SK-N-MC (cell line): Measurements from ENCODE around the gene WFDC12.

Experiments
- DNase-seq: peaks from one replicate; pipeline ENCODE4 v3.0.0-alpha.2; 2011; ENCODE audit warnings: low read depth, low spot score
- H3K27ac ChIP-seq: fragments of 200-600 bp; sonication (generic); 2 replicates; pipeline ENCODE4 v1.5.1; 2016; ENCODE audit warnings: mixed run types
- H3K36me3 ChIP-seq: fragments of 200-600 bp; sonication (generic); 2 replicates; pipeline ENCODE4 v1.6.1; 2017; ENCODE audit warnings: antibody characterized with exemption, low read length, mixed read lengths; ENCODE audit not compliant: insufficient read depth
- H3K4me3 ChIP-seq: fragments of 200-600 bp; sonication (generic); 2 replicates; pipeline ENCODE4 v1.5.1; 2016
- H3K9ac ChIP-seq: fragments of 200-600 bp; sonication (generic); 2 replicates; pipeline ENCODE4 v1.8.0; 2017; ENCODE audit warnings: mixed run types, mixed read lengths; ENCODE audit not compliant: insufficient read length
- H3K9me3 ChIP-seq: fragments of 200-600 bp; sonication (generic); 2 replicates; pipeline ENCODE4 v1.6.1; 2017; ENCODE audit warnings: low read depth, mild to moderate bottlenecking, antibody characterized with exemption, low read length, moderate library complexity, mixed read lengths
- EZH2 ChIP-seq: fragments of 200-600 bp; sonication (generic); IDR thresholded peaks from one replicate; pipeline ENCODE4 v1.6.1; 2017; ENCODE audit warnings: antibody characterized with exemption
- FOXP2 ChIP-seq: optimal IDR thresholded peaks from 2 replicates; pipeline ENCODE3; 2011; ENCODE audit warnings: mild to moderate bottlenecking, moderate library complexity; ENCODE audit not compliant: insufficient read depth; ENCODE audit errors: extremely low read length, control extremely low read depth
- POLR2AphosphoS5 ChIP-seq: IDR thresholded peaks from 2 replicates; pipeline ENCODE4 v1.6.1; 2012; ENCODE audit warnings: mild to moderate bottlenecking, low read depth, low read length, borderline replicate concordance

Gene WFDC12

DNA sequence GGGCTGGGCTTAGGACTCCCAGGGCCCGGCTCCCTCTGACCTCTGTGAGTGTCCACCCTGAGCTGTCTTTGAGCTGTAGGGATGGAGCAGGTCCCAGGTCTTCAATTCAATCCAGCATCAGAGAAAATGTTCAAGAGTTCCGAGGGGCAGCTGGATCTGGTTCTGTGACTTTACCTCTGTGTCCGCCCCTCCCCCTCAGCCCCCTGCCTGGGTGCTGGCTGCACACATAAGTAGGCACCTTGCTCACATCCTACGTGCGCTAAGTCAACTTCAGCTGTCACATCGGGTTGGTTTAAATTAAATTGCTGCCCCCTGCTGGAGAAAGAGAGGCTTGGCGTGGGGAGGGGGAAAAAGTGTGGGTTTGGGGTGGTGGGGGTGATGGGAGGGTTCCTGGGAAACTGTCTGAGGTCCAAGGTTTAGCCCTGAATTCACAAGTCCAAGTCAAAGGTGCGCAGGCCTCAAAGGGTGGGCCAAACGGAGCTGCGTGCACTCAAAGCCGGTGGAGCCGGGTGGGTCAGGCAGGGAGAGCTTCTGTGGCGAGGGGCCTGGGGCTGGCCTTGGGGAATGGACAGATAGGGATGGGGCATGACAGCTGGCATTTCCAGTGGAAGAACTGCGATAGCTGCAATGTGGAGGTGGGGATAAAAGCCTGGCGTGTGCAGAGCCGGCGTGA, 12.3 kb downstream of the WFDC12 start:
- no peak for DNase-seq
- Histone ChIP-seq H3K36me3 (no peaks in the 10 kb centered on the region), H3K9me3 (no peaks in the 10 kb centered on the region), H3K4me3 (no peak overlapping the region), H3K27ac (no peak overlapping the region), H3K9ac (no peak overlapping the region)
- no peak for TF ChIP-seq EZH2
- no peak for TF ChIP-seq FOXP2
- TF ChIP-seq POLR2AphosphoS5: no peak

DNA sequence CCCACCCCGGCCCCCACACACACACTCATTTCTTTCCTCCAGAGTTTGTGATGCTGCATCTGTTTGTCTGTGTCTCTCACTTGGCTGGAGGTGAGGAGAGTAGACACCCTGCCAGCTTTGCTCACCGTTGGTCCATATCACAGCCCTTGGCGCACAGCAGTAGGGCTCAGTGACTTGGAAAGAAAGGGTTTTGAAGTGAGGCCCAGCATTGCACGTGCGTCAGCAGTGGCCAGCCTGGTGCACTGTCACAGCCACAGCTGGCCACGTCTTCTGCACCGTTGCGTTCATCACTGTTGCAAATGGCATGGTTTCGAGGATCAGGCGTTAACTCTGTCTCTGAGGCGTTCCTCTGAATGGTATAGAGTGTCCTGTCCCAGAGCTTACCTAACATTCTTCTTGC, 13.0 kb downstream of the WFDC12 start:
- H3K4me3 ChIP-seq: no peak overlapping the region
- H3K9me3 ChIP-seq: no peaks in the 10 kb centered on the region
- DNase-seq: no peak
- no peak for TF ChIP-seq FOXP2
- no peak for TF ChIP-seq POLR2AphosphoS5
- no peak for TF ChIP-seq EZH2
- H3K36me3 ChIP-seq: no peaks in the 10 kb centered on the region
- H3K9ac ChIP-seq: no peak overlapping the region
- H3K27ac ChIP-seq: no peak overlapping the region

DNA sequence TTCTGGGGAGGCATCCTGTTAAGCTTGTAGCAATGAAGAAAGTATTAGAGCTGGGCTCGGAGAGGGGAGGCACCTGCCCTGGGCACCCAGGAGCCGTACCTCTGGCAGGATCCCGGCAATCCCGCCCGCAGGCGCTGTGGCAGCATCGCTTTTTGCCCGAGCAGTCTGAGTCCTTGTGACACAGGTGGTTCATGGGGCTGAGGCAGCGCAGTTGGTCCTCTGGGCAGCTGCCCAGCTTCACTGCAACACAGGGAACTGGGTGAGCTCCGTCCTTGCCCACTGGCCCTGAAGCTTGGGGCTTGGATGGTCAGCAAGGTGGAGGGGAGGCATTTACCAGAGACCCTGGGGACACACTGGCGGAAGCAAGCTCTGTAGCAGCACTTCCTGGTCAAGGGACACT, 14.0 kb downstream of the WFDC12 start:
- TF ChIP-seq FOXP2 (no peak), EZH2 (no peak), POLR2AphosphoS5 (no peak)
- H3K4me3 ChIP-seq: no peak overlapping the region
- no peak overlapping the region for H3K9ac ChIP-seq
- DNase-seq: no peak
- H3K36me3 ChIP-seq: no peaks in the 10 kb centered on the region
- no peak overlapping the region for H3K27ac ChIP-seq
- no peaks in the 10 kb centered on the region for H3K9me3 ChIP-seq

DNA sequence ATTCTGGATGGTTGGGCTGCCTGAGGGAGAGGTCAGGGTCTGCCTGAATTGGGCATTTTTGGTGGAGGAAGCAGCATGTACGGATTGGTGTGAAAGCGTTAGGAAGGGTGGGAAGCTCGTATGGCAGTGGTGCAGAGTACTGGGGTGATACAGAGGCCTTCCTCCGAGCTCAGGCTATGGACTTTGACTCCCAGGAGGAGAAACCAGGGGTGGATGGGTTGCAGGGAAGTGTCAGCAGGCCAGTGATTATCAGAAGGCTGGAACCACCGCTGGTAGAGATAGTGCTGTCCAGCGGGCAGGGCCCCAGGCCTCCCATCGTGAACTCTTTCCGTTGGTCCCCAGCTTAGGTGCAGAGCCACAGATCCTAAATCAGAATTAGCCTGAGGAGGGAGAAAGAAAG, 14.6 kb downstream of the WFDC12 start:
- H3K9me3 ChIP-seq: no peaks in the 10 kb centered on the region
- no peak for DNase-seq
- H3K9ac ChIP-seq: no peak overlapping the region
- TF ChIP-seq POLR2AphosphoS5: no peak
- TF ChIP-seq FOXP2: no peak
- TF ChIP-seq EZH2: no peak
- H3K4me3 ChIP-seq: no peak overlapping the region
- no peak overlapping the region for H3K27ac ChIP-seq
- H3K36me3 ChIP-seq: no peaks in the 10 kb centered on the region

DNA sequence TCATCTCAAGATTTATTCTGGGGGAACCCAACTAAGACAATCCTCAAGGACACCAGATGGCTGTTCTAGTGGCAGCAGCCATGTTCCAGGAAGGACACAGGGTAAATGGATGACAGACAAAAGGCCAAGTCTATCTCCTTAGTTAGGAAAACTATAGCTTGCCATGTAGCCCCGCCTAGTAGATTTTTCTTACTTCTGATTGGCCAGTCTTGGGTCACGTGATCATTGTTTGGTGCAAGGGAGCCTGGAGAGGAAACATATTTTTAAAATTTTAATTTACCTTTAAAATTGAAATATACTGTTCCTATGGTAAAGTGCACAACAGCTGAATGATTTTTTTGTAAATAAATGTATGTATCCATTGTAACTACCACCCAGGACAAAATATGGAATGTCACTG, 18.9 kb downstream of the WFDC12 start:
- Histone ChIP-seq H3K27ac (no peak overlapping the region), H3K9me3 (no peaks in the 10 kb centered on the region), H3K36me3 (no peaks in the 10 kb centered on the region), H3K9ac (no peak overlapping the region), H3K4me3 (no peak overlapping the region)
- TF ChIP-seq POLR2AphosphoS5 (no peak), EZH2 (no peak), FOXP2 (no peak)
- DNase-seq: no peak

DNA sequence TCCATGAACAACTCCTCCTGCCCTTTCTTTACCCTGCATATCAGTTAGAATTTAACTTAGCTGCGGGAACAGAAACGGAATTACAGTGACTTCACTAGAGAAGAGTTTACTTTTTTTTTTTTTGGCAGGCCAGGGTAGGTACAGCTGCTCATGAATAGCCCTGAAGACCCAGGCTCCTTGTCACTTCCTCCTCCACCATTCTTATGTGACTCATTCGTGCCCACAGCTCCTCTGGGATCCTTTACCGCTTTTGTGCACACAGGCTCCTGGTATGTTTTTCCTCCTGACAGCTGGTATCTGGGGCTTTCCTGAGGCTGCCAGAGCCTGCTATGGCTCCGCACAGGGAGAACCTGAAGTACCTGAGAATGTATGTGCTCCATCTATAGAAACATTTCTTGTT, 19.5 kb downstream of the WFDC12 start:
- no peak for TF ChIP-seq FOXP2
- no peak for TF ChIP-seq EZH2
- TF ChIP-seq POLR2AphosphoS5: no peak
- no peak overlapping the region for H3K27ac ChIP-seq
- no peaks in the 10 kb centered on the region for H3K9me3 ChIP-seq
- no peaks in the 10 kb centered on the region for H3K36me3 ChIP-seq
- no peak overlapping the region for H3K9ac ChIP-seq
- no peak overlapping the region for H3K4me3 ChIP-seq
- no peak for DNase-seq

DNA sequence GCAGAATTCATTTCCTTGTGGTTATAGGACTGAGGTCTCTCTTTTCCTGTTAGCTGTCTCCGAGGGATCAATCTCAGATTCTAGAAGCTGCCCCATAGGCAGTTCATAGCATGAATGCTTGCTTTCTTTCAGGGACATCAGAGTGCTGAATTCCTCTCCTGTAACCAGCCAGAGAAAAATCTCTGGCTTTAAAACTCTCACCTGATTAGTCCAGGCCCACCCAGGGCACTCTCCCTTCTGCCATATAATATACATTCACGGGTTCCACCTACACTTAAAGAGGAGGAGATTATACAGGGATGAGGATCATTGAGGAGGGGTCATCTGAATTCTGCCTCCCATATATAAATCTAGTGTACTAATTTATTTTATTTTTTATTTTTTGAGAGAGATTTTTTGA, 21.2 kb downstream of the WFDC12 start:
- no peak for TF ChIP-seq EZH2
- no peak for TF ChIP-seq FOXP2
- no peak for TF ChIP-seq POLR2AphosphoS5
- Histone ChIP-seq H3K27ac (no peak overlapping the region), H3K36me3 (no peaks in the 10 kb centered on the region), H3K4me3 (no peak overlapping the region), H3K9me3 (no peaks in the 10 kb centered on the region), H3K9ac (no peak overlapping the region)
- DNase-seq: no peak

DNA sequence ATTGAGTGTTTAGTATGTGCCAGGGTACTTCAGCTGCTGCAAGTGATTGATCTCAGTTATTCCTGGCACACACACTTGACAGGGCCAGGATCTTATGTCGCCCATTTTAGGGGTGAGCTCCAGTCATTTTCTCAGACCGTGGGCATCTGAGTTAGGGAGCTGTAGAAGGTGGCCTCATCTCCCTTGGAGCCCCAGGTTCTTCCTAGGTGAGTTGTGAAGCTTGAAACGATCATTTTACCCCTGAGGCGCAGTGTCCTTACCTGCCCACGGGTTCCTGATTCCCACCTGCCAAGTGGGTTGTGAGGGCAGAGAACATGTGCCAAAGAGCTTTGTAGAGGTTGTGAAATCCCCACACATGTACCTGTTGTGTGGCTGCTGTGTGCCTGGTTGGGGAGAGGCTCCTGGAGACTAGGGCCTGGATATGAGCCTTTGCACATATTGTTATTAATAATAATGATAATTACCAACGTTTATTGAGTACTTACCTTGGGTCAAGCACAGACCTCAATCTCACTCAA, 22.9 kb downstream of the WFDC12 start:
- H3K36me3 ChIP-seq: no peaks in the 10 kb centered on the region

More for the DNA sequence above, 22.9 kb downstream of the WFDC12 start:
- TF ChIP-seq FOXP2: no peak
- TF ChIP-seq POLR2AphosphoS5: no peak
- no peak for TF ChIP-seq EZH2
- H3K9ac ChIP-seq: no peak overlapping the region
- H3K9me3 ChIP-seq: no peaks in the 10 kb centered on the region
- H3K4me3 ChIP-seq: no peak overlapping the region
- no peak overlapping the region for H3K27ac ChIP-seq
- DNase-seq: no peak
